H1 (cell line): ENCODE measurements around the gene ARRB1. TPM values are rescaled to one million over a fixed set of nuclear protein-coding genes. Genes with fewer than 3 reads are reported as not detected.
"Not testable (repeated sequence)": the region's sequence is repeated elsewhere in the genome, so short reads cannot be mapped to it uniquely, and the experiment has no call there.

Source experiments
- CTCF ChIA-PET: fragments of 300-600 bp; sonication (Branson Sonifier 250); formaldehyde crosslinking; loops from one replicate; lab custom pipeline; 2021; ENCODE audit not compliant: partially characterized antibody; lab: Charles Lee
- POLR2A ChIA-PET: fragments of 300-600 bp; sonication (Branson Sonifier 250); formaldehyde crosslinking; loops from one replicate; lab custom pipeline; 2021; ENCODE audit warnings: inconsistent platforms; ENCODE audit not compliant: partially characterized antibody; lab: Charles Lee
- DNase-seq, 2 experiments: peaks; one replicate each; pipeline versions ENCODE4 v3.0.0 to v3.0.0-alpha.2; 2010 to 2022; ENCODE audit warnings: low spot score in 2 of 2, low read depth in 1 of 2, mixed read lengths in 1 of 2
- FAIRE-seq: peaks from 2 replicates; lab custom pipeline; 2011; peaks lifted over from hg19 to GRCh38; lab: Jason Lieb, UNC
- H2AFZ ChIP-seq: 2 replicates; pipeline ENCODE4 v1.8.1; 2012; ENCODE audit warnings: low read length, inconsistent platforms
- H2AK5ac ChIP-seq: 2 replicates; pipeline ENCODE4 v1.6.1; 2013; ENCODE audit warnings: low read depth, low read length
- H2BK120ac ChIP-seq: replicated peaks from 2 replicates; pipeline ENCODE3; 2013; ENCODE audit warnings: low read depth, low read length, inconsistent platforms
- H2BK12ac ChIP-seq: 2 replicates; pipeline ENCODE4 v1.6.1; 2013; ENCODE audit warnings: low read depth, low read length
- H2BK15ac ChIP-seq: 2 replicates; pipeline ENCODE4 v1.6.1; 2013; ENCODE audit warnings: low read length
- H2BK20ac ChIP-seq: 2 replicates; pipeline ENCODE4 v1.6.1; 2013; ENCODE audit warnings: low read length
- H2BK5ac ChIP-seq: 2 replicates; pipeline ENCODE4 v1.6.1; 2013; ENCODE audit warnings: low read depth, low read length
- H3K14ac ChIP-seq: 2 replicates; pipeline ENCODE4 v1.6.1; 2013; ENCODE audit warnings: inconsistent platforms; ENCODE audit not compliant: insufficient read length
- H3K18ac ChIP-seq: 2 replicates; pipeline ENCODE4 v1.6.1; 2013; ENCODE audit warnings: low read length; ENCODE audit errors: extremely low read depth
- H3K23ac ChIP-seq: 2 replicates; pipeline ENCODE4 v1.6.1; 2013; ENCODE audit warnings: inconsistent platforms; ENCODE audit not compliant: insufficient read length
- H3K23me2 ChIP-seq: 2 replicates; pipeline ENCODE4 v1.6.1; 2013; ENCODE audit warnings: low read depth, low read length
- H3K27ac ChIP-seq: 2 replicates; pipeline ENCODE4 v1.6.1; 2011; ENCODE audit warnings: low read depth, low read length, inconsistent platforms
- H3K27me3 ChIP-seq, 4 experiments: replicated peaks in 1 of 4; 1 replicate in 1 of 4; 2 replicates in 3 of 4; pipeline versions ENCODE4 v1.6.1 to v1.8.1; 2011 to 2013; ENCODE audit warnings: low read length in 3 of 4, mild to moderate bottlenecking in 3 of 4, inconsistent platforms in 2 of 4, mixed read lengths in 2 of 4, moderate library complexity in 1 of 4; ENCODE audit not compliant: control insufficient read depth in 3 of 4, insufficient read depth in 3 of 4; ENCODE audit errors: extremely low read depth in 1 of 4
- H3K36me3 ChIP-seq, 4 experiments: 2 replicates each; pipeline versions ENCODE4 v1.6.1 to v1.8.1; 2011 to 2013; ENCODE audit warnings: mild to moderate bottlenecking in 4 of 4, low read length in 3 of 4, moderate library complexity in 2 of 4, control low read depth in 1 of 4, inconsistent platforms in 1 of 4; ENCODE audit not compliant: insufficient read depth in 4 of 4, control insufficient read depth in 2 of 4
- H3K4ac ChIP-seq: replicated peaks from 2 replicates; pipeline ENCODE3; 2013; ENCODE audit warnings: low read length, low read depth, mixed read lengths, inconsistent platforms; ENCODE audit not compliant: insufficient read length
- H3K4me1 ChIP-seq, 4 experiments: replicated peaks in 1 of 4; 1 replicate in 1 of 4; 2 replicates in 3 of 4; pipeline versions ENCODE4 v1.6.1 to v1.8.1; 2011 to 2013; ENCODE audit warnings: low read length in 3 of 4, inconsistent platforms in 2 of 4, mixed read lengths in 1 of 4; ENCODE audit not compliant: insufficient read depth in 4 of 4, control insufficient read depth in 3 of 4
- H3K4me2 ChIP-seq, 2 experiments: 2 replicates each; pipeline versions ENCODE4 v1.6.1 to v1.8.1; 2011 to 2013; ENCODE audit warnings: low read depth in 2 of 2, low read length in 2 of 2, control low read depth in 1 of 2, inconsistent platforms in 1 of 2, mild to moderate bottlenecking in 1 of 2; ENCODE audit not compliant: insufficient read depth in 1 of 2
- H3K4me3 ChIP-seq, 4 experiments: fragments of 200-600, 300-600 bp in 1 of 4; sonication (generic), shearing (Covaris generic), sonication (Bioruptor Twin) in 1 of 4; 2 replicates each; pipeline versions ENCODE4 v1.5.1 to v1.8.1; 2011 to 2016; ENCODE audit warnings: low read length in 4 of 4, low read depth in 3 of 4, control low read depth in 2 of 4, inconsistent platforms in 2 of 4, mild to moderate bottlenecking in 2 of 4, mixed read lengths in 1 of 4, moderate library complexity in 1 of 4; ENCODE audit not compliant: insufficient read depth in 2 of 4; ENCODE audit errors: extremely low read depth in 1 of 4
- H3K56ac ChIP-seq: replicated peaks from 2 replicates; pipeline ENCODE3; 2013; ENCODE audit warnings: low read depth, mild to moderate bottlenecking, mixed read lengths, low read length, inconsistent platforms; ENCODE audit not compliant: insufficient read length
- H3K79me1 ChIP-seq: 2 replicates; pipeline ENCODE4 v1.6.1; 2013; ENCODE audit warnings: low read depth, low read length, control low read depth
- H3K79me2 ChIP-seq, 2 experiments: 2 replicates each; pipeline versions ENCODE4 v1.6.1 to v1.8.1; 2012 to 2013; ENCODE audit warnings: low read length in 2 of 2, mild to moderate bottlenecking in 2 of 2, inconsistent platforms in 1 of 2; ENCODE audit not compliant: insufficient read depth in 2 of 2, control insufficient read depth in 1 of 2
- H3K9ac ChIP-seq, 4 experiments: replicated peaks in 1 of 4; 1 replicate in 1 of 4; 2 replicates in 3 of 4; pipeline versions ENCODE4 v1.6.1 to v1.8.1; 2011 to 2013; ENCODE audit warnings: low read depth in 3 of 4, low read length in 3 of 4, control low read depth in 2 of 4, mild to moderate bottlenecking in 2 of 4, moderate library complexity in 2 of 4, inconsistent platforms in 1 of 4; ENCODE audit errors: extremely low read depth in 1 of 4
- H3K9me3 ChIP-seq, 2 experiments: 2 replicates each; pipeline versions ENCODE4 v1.6.1 to v1.8.1; 2012 to 2013; ENCODE audit warnings: mild to moderate bottlenecking in 2 of 2, moderate library complexity in 2 of 2, control low read depth in 1 of 2, inconsistent platforms in 1 of 2, low read depth in 1 of 2, low read length in 1 of 2, mixed read lengths in 1 of 2; ENCODE audit not compliant: insufficient read depth in 2 of 2
- H4K20me1 ChIP-seq, 2 experiments: replicated peaks in 1 of 2; 2 replicates each; pipeline versions ENCODE3 to v1.8.1; 2011 to 2013; ENCODE audit warnings: inconsistent platforms in 2 of 2, low read length in 2 of 2, mild to moderate bottlenecking in 1 of 2; ENCODE audit not compliant: insufficient read depth in 2 of 2, control insufficient read depth in 1 of 2
- H4K5ac ChIP-seq: 2 replicates; pipeline ENCODE4 v1.6.1; 2013; ENCODE audit warnings: low read length, low read depth, mixed read lengths, inconsistent platforms; ENCODE audit not compliant: insufficient read length
- H4K8ac ChIP-seq: 2 replicates; pipeline ENCODE4 v1.8.0; 2013; ENCODE audit warnings: mild to moderate bottlenecking, moderate library complexity, low read length, inconsistent platforms; ENCODE audit not compliant: insufficient read depth; ENCODE audit errors: extremely low read depth
- H4K91ac ChIP-seq: replicated peaks from 2 replicates; pipeline ENCODE3; 2013; ENCODE audit warnings: low read length, mixed read lengths, inconsistent platforms; ENCODE audit not compliant: insufficient read length
- WGBS, 2 experiments: shearing (Covaris generic) in 1 of 2; methylation state at CpG; one replicate each; pipeline versions ENCODE4 v1.1.6 to v1.1.7; 2013 to 2015; ENCODE audit warnings: low lambda C conversion rate in 2 of 2, mixed read lengths in 2 of 2, inconsistent platforms in 1 of 2, low coverage in 1 of 2, missing lambda C conversion rate in 1 of 2; ENCODE audit not compliant: insufficient replicate concordance in 2 of 2, insufficient coverage in 1 of 2, insufficient read length in 1 of 2; ENCODE audit errors: extremely low coverage in 1 of 2, missing lambda C conversion rate in 1 of 2; 5-methylcytosine and 5-hydroxymethylcytosine counted together
- polyA plus RNA-seq, 7 experiments: library from polyadenylated mRNA; depleted of rRNA in 3 of 7; stranded (reverse) in 5 of 7; unstranded in 2 of 7; fragments of >200 nt in 5 of 7; fragments of 200-250 nt in 2 of 7; gene quantifications; 1 replicate in 5 of 7; 2 replicates in 1 of 7; 4 replicates in 1 of 7; pipeline versions ENCODE4 v1.2.1 to v1.2.3, GENCODE V29; 2011 to 2013; ENCODE audit warnings: missing spikeins in 2 of 7, mixed read lengths in 2 of 7
- total RNA-seq: library from RNA; stranded (reverse); fragmentation: NEBNext Ultra II Directional; extraction: Animal tissue kit (Norgen Biotek cat#: 25700); gene quantifications from 2 replicates; pipeline ENCODE4 v1.2.1, GENCODE V29; 2021

ARRB1 gene
- total and polyA plus RNA-seq, 2 of the 8 experiments (the other 6 are each of a cell fraction or from before 2014, with no cell fraction given) = 9.4 to 31.8 TPM

DNA sequence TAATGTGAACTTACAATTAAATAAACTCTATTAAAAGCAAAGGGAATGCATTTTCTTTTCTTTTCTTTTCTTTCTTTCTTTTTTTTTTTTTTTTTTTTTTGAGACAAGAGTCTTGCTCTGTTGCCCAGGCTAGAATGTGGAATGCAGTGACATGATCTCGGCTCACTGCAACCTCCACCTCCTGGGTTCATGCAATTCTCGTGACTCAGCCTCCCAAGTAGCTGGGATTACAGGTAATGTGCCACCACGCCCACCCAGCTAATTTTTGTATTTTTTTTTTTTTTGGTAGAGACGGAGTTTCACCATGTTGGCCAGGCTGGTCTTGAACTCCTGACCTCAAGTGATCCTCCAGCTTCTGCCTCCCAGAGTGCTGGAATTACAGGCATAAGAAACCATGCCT lies 46.5 kb downstream of the ARRB1 start:
- CTCF ChIA-PET = interaction anchor here (0.6 to 1.3 kb wide), 3 partner anchors 9 to 145 kb away, joined by 3 read pairs; no protein-coding TSS in a partner anchor
- H3K27me3 ChIP-seq = not testable (repeated sequence)

More for the DNA sequence above, 46.5 kb downstream of the ARRB1 start:
- H3K4me3 ChIP-seq, H4K20me1 ChIP-seq, H4K5ac ChIP-seq, H3K4ac ChIP-seq, H3K18ac ChIP-seq, H3K79me2 ChIP-seq, H3K36me3 ChIP-seq, H3K79me1 ChIP-seq, H4K91ac ChIP-seq, H3K56ac ChIP-seq, H2BK120ac ChIP-seq, H3K4me1 ChIP-seq, H3K23me2 ChIP-seq, H2AFZ ChIP-seq, H2BK15ac ChIP-seq, DNase-seq, H3K9me3 ChIP-seq, H3K9ac ChIP-seq, H4K8ac ChIP-seq, H2BK20ac ChIP-seq, H2BK12ac ChIP-seq, H3K23ac ChIP-seq, H3K4me2 ChIP-seq, FAIRE-seq, H2BK5ac ChIP-seq, H3K27ac ChIP-seq, H2AK5ac ChIP-seq, H3K14ac ChIP-seq: not testable (repeated sequence)
- POLR2A ChIA-PET = interaction anchor here (1.2 kb wide), 1 partner anchor 96 kb away, joined by 3 read pairs; no protein-coding TSS in a partner anchor
- 88% methylated on average over 4 of the region's 4 CpGs; no CpG with 5 or more reads in 1 of the 2 experiments for WGBS, 2 experiments
